Frontal cortex (tissue), 4 donors: ENCODE results near the gene DUSP11. TPM values are rescaled to one million over a fixed set of nuclear protein-coding genes. Genes with fewer than 3 reads are reported as not detected.
"Not testable (repeated sequence)": the region's sequence is repeated elsewhere in the genome, so short reads cannot be mapped to it uniquely, and the experiment has no call there.

Experiments used
- DNase-seq, 2 donors: peaks; one replicate each; pipeline ENCODE4 v3.0.0; 2012; ENCODE audit warnings: low spot score in 2 of 2
- FAIRE-seq: peaks from 2 replicates; lab custom pipeline; 2012; peaks lifted over from hg19 to GRCh38; lab: Jason Lieb, UNC
- total RNA-seq: library from RNA; depleted of rRNA; stranded (reverse); fragments of >200 nt; gene quantifications from one replicate; pipeline ENCODE4 v1.2.3, GENCODE V29; 2014
- donor health status: control.
- donor health status: control.
- donor health status: control.

The DUSP11 gene
- total RNA-seq = 26.9 TPM

DNA sequence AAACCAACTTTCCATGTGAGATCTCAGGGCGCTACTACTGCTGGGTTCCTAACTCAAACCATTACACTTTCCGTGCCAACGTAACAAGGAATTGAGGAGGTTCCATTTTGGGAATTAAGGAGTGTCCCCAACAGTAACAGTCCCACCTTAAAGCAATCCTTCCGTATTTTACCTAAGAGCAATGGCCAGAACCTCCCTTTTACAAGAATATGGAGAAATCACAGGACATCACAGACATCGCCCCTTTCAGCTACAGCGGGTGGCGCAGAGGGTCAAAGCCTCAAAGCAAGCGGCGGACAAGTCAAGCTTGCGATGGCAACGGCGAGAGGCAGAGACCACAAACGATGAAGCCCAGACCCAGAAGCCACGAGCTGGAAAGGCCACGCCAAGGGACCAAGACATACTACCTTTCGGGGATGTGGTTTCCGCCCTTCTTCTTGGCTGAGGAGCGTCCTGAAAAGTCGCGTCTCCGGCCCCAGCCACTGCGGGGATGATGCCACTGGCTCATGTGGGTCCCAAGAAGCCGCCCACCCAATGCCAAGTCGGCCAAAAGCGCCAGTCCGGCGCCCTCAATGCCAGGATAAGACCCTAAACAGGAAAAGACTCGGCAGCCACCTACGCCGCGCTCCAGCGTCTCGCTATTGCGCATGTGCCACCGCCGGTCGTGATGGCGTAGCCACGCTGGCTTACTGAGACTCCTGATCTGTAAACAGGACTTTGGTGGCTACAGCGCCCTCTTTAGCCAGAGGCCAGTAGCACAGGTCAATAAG lies at the start of gene DUSP11:
Gene DUSP11, minus strand, starts transcription at position 637 of the 770 bp plus-strand sequence. Its CDS starts 129 bp downstream, at position 508.
- DNase-seq (peak; percentile 77 to 90), FAIRE-seq (no peak)

DNA sequence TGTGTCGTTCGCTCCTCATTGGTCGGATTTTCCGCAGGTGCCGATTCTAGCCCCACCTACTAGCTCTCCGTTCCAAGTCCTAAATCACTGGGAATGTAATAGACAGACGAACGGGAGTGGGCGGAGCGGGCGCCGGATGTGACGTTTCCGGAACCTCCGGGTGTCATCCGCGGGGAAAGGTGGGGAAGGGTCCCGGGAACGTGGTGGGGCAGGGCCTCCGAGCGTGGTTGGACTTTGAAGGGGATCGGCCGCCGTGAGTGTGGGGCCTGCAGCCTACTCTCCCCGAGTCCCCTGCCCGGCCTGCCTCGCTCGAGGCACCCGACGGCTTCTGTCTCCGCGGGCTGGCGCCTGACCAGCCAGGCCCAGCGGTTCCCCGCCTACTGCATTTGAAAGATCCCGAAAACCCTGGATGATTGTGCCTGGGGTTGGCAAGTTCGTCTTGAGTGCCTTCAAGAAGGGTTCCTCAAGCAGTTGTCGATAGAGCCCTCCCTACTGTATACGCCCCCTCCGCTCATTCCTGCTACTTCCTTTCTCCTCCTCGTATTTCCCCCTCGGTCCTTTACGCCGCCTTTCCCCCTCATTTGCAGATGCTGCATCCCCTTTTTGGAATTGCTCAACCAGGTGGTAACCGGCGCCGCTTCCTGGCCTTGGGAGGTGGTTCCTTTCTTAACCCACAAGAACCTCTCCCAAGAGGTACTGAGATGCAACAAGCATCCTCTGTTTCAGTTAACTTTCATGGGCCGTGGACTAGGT lies 49.1 kb upstream of the DUSP11 start, which contains the start of gene STAMBP:
Gene STAMBP, plus strand, starts transcription at position 144 of the 753 bp plus-strand sequence. CDS start 1,896 bp downstream, outside the sequence.
- DNase-seq (peak; percentile 90 to 92), FAIRE-seq (peak; percentile 77)

DNA sequence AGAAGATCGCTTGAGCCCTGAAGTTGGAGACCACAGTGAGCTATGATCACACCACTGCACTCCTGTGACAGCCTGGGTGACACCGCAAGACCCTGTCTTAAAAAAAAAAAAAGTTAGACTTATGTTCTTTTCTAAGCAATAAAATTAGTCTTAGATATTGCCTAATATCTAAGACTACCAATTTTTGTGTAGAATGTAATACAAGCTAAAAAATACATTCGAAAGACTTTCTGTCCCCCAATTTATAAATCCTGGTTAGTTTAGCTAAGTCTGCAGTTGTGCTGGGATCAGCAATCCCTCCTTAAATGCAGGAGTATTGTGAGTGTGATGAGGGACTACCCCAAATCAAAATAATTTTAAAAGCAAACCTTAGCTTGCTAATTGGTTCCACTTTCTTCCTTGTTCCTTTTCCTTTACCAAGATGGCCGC lies 48.5 kb upstream of the DUSP11 start:
- FAIRE-seq (no peak), DNase-seq (no peak)

DNA sequence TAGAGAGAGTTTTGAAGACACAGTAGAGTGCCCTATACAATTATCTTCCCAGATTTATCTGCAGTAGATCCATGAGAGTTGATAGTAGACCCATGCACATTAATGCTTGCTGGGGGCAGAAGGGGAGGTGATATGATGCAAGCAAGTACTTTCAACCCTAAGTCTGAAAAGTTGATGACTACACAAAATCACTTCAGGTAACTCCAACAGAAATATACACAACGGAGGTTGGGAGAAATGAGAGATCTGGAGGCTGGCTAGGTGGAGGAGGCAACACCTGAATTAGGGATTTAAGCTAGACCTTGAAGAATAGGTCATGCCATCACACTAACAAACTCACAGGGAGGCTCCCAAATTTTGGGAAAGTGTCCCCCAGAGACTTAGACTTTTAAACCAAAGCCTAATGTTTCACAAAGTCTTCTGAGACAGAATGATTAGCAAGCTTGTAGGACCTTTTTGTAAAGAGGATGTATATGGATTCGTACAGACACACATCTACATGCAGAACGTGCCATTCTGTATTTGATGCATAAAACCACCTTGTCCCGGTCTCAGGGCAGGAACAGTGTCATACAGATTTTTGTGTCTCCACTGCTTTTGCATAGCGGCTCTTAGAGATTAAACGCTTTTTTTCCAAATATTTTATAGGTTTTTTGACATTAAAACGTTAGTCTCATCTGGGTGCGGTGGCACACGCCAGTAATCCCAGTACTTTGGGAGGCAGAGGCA lies 47.9 kb upstream of the DUSP11 start:
- DNase-seq (no peak), FAIRE-seq (no peak)

DNA sequence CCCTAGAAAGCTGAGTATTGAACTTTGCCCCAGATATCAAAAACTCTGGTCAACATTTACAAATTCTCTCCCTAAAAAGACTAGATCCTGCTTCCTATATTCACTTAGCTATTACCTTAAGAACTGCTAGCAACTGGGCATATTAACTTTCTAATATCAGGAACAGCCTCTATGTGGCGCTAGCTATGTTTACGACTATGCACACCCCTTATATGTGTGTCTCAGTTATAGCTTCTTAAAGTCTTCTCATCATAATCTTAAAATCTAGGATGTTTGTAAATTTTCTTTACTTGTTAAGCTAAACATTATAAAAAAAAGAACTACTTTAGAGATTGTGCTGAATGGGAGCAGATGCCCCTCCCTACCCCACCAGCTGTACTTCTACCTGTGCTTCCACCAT lies 47.1 kb upstream of the DUSP11 start:
- FAIRE-seq = no peak
- no peak for DNase-seq

DNA sequence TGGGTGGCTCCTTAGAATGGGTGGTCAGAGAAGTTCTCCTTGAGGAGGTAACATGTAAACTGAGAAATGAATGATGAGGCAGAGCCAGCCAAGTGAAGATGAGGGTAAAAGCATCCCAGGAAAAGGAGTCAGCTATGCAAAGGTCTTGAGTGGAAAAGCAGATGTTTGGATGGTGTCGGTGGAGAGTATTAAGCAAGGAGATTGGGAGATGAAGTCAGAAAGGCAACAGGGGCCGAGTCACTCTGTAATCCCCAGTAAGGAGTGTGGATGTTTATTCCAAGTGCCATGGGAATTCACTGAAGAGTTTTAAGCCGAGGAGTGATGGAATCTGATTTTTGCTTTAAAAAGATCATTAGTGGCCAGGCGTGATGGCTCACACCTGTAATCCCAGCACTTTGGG lies 45.5 kb upstream of the DUSP11 start:
- no peak for FAIRE-seq
- DNase-seq = no peak

DNA sequence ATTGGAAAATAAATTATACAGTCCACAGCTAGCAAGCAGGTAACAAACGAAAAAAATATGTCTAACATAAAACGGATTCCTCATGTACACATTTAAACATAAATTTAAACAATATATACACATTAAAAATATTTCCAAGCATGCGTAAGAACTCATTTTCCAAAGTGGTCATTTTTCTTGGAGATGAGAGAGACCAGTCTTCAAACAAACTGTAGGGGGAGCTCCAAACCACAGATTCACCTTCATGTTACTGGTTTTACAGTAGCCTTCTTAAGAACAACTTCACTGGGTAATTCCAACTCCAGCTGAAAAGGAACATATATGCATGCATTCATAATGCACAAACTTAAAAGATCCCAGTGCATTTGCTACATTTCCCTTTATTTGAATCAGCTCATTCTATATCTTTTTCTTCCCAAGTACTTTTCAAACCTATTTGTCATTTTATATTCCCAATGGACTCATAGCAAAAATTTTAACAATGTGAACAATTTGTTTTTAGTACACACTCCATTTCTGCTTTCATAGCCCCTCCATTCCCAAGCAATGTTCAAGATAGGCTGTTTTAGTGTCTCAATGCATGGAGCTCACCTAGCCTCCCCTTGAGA lies 44.1 kb upstream of the DUSP11 start:
- DNase-seq (peak; percentile 55 to 59), FAIRE-seq (peak; percentile 58)

DNA sequence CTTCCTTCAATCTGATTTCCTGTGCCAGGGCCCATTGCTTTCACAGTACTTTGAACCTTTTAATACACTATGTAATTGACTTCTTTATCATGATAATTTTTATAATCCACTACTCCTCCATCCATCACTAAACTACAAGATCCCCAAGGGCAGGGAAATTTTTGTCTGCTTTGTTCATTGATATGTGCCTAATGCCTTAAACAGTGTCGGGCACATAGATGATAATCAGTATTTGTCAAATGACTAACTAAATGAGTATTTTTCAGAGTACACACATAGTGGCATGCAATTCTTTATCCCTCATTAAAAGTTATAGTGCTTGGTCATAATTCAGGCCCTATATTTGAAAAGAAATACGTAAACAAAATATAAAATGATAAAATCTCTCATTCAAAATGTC lies 43.5 kb upstream of the DUSP11 start:
- FAIRE-seq (no peak), DNase-seq (no peak)

DNA sequence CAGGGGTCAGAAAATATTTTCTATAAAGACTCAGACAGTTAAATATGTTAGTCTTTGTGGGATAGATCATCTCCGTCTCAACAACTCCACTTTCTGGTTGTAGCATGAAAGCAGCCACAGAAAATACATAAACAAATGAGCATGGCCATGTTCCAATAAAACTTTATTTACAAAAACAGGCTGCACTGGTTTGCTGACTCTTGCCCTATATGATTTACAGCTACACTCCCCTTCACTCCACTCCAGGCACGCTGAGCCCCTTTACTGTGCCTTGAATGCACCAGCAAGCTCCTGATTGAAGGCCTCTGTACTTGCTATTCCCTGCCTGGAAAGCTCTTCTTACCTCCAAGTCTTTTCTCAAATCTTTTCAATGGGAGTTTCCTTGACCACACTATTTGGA lies 43.1 kb upstream of the DUSP11 start:
- FAIRE-seq (no peak), DNase-seq (no peak)

DNA sequence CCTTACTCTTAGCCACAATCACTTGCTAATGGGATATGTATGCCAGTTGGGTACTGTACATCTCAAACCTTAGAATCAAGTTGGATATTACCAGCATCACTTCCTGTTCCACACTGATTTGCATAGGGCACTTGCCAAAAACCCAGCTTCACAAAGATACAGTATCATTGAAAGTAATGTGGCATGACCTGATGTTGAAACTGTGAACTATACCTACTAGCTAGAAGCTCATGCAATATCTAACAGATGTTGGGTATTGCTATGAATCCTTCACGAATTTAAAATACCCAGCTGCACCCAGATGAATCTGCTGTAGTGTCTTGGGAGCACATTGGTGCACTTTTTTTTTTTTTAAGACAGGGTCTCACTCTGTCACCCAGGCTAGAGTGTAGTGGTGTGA lies 42.4 kb upstream of the DUSP11 start:
- no peak for FAIRE-seq

DNA sequence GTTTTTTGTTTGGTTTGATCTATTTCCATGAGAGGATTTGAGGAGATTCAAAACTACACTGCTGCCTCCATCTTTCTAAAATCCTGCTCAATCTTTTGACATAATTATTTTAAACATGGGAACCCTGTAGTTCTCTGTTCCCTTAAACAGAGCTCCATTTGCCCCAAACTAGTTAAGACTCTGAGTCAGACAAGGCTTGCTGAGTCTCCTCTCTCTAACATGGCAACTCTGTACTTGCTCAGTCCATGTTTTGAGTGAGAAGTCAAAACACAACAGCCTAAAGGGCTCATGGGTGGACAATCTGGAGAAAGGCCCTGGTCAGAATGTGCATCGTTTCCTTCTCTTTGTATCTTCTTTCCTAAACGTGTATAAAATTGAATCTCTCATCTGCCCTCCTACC lies 41.8 kb upstream of the DUSP11 start:
- FAIRE-seq (no peak), DNase-seq (no peak)

More for the DNA sequence above, 42.4 kb upstream of the DUSP11 start:
- DNase-seq = no peak

DNA sequence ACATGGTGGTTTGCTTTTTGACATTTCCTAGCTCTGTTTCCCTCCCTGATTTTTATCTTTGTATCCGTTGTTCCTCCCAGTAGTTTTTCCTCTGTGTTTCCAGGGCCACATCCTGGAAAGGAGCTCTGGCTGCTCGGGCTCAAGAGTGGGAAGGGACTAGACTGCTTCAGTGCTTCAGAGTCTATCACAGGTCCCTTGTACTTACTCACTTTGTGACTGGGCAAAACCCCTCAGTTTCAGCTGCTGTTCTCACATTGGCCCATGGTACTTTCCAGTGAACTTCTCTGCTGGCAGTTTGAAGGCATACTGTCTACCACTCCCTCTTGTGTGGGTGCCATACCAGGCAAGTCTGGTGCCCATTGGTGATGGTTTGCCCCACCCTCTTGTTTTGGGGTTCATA lies 41.3 kb upstream of the DUSP11 start:
- no peak for FAIRE-seq

DNA sequence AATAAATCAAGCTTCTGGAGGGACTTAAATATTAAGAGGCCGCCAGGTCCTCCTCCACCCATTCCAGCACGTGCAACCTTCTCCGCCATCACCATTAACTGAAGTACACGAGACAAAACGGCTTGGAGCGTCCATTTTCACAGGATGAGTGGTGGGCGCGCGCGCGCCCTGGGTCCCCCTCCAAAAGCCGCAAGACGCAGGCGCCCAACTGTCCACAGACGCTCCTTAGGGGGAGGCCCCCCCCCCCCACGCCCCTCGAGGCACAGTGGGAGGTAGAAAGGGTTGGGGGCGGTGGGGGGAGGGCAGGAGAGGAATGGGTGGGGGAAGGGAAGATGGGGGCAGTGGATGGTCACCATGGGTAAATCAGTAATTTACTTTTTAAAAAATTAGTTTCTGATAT lies 38.4 kb upstream of the DUSP11 start:
- FAIRE-seq (no peak), DNase-seq (no peak)

More for the DNA sequence above, 41.3 kb upstream of the DUSP11 start:
- no peak for DNase-seq

DNA sequence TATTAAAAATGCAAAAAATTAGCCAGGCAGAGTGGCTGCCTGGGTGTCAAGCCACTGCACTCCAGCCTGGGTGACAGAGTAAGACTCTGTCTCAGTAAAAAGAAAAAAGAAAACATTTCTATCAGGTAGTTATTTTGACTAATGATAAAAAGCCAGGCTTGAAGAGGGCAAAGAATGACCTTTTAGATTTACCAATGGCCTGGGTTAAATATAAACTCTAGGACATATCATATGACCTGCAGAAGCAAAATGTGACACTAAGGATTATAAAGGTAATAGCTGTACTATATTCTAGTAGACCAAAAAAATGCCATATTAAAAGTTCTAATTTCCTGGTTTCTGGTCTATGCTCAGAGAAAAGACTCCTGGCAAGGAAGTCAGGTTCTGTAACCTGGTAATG lies 32.7 kb upstream of the DUSP11 start:
- DNase-seq (no peak), FAIRE-seq (no peak)

DNA sequence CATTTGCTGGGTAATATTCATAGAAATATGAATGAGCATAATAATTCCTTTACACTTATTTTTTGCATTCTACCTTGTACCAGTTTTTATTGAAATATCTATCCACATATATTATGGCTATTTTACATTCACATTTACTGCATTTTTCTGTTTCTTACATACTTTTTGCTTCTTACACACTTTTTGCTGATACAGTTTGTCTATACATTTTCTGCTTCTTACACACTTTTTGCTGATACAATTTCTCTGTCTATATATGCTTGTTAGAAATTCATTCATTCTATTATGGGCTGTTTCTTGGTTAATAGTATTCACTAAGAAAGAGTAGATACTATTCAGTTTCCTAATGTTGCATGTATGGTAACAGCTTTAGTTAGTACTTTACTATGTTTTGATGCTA lies 32.0 kb upstream of the DUSP11 start:
- DNase-seq = no peak
- no peak for FAIRE-seq

DNA sequence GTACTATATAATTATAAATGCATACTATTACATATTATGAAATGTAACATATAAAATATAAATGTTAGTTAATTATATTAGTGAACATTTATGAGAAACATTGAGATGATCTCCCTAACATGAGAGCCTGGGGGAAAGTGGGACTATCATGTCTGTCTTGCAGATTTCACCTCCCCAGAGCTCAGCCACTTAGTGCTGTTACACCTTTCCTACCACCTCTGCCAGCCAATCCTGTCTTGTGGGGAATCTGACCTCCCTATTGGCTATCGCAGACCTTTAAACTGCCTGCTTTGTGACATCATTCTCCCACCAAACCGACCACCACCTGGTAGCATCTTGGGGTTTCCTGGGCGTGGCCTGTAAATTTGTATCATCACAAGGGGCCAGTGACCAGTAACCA lies 4.0 kb upstream of the DUSP11 start, which contains the start of gene C2orf78:
Gene C2orf78, plus strand, starts transcription at position 301 of the 400 bp plus-strand sequence. CDS start 127 bp downstream, outside the sequence.
- FAIRE-seq, DNase-seq: not testable (repeated sequence)

DNA sequence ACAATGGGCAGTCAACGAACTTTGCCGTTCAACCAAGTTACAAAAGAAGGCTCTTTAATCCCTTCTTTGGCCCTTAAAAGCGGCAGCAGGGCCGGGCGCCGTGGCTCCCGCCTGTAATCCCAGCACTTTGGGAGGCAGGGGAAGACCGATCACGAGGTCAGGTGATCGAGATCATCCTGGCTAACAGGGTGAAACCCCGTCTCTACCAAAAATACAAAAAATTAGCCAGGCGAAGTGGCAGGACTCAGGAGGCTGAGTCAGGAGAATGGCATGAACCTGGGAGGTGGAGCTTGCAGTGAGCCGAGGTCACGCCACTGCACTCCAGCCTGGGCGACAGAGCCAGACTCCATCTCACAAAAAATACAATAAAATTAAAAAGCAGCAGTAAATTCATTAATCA lies 3.5 kb upstream of the DUSP11 start:
- not testable (repeated sequence) for DNase-seq, FAIRE-seq

DNA sequence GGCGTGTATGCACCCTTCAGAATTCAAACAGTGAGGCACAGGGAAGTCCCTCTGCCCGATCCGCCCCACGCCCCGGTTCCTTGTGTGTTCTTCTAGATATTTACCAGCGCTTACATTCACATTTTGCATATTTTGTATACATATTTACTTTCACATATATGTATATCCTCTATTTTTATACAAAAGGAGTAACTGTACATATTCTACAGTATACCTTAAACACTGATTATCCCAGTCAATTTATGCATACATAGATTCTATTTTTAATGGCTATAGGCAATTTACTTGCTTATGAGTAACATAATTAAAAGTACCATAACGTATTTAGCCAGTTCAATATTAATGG lies 307 bp upstream of the DUSP11 start:
- DNase-seq (no peak), FAIRE-seq (no peak)

DNA sequence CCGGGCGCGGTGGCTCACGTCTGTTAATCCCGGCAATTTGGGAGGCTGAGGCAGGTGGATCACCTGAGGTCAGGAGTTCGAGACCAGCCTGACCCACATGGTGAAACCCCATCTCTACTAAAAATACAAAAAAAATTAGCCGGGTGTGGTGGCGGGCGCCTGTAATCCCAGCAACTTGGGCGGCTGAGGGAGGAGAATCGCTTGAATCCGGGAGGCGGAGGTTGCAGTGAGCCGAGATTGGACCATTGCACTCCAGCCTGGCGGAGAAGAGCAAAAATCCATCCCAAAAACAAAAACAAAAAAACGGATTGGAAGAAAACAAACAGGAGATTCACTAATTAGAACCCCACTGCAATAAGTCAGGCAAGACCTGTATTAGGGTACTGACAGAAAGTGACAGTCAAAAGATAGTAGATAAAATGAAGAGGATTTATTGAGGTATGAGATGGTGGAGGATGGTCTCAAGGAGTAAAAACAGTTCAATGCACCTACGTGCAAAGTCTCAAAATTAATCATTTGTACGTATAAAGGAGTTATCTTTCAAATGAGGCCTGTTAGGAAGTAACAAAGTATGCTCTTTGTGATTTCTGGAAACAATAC lies 936 bp downstream of the DUSP11 start:
- FAIRE-seq, DNase-seq: not testable (repeated sequence)
